Heart right ventricle (tissue), 16 donors: ENCODE data around the gene TGFB2. TPM values are rescaled to one million over a fixed set of nuclear protein-coding genes. Genes with fewer than 3 reads are reported as not detected.

ENCODE experiments used
- ATAC-seq, 8 donors: fragments of 200-7000 bp; cut with Tn5 transposase; one replicate each; pipeline ENCODE4 v1.9.1; 2020; ENCODE audit warnings: mild to moderate bottlenecking in 8 of 8, moderate library complexity in 8 of 8, moderate number of reproducible peaks in 1 of 8
- DNase-seq, 2 donors: peaks; one replicate each; pipeline ENCODE4 v3.0.0-alpha.2; 2020
- H3K27ac ChIP-seq, 10 donors: fragments of 200-600 bp; sonication (generic) in 2 of 10; one replicate each; pipeline versions ENCODE4 v1.5.0 to v1.8.0; 2020 to 2022; ENCODE audit warnings: mild to moderate bottlenecking in 3 of 10
- H3K27me3 ChIP-seq, 7 donors: fragments of 200-600 bp; one replicate each; pipeline ENCODE4 v1.8.0; 2021 to 2022; ENCODE audit warnings: mild to moderate bottlenecking in 2 of 7
- H3K36me3 ChIP-seq, 9 donors: fragments of 200-600 bp; sonication (generic) in 1 of 9; one replicate each; pipeline versions ENCODE4 v1.5.0 to v1.8.0; 2020 to 2022; ENCODE audit warnings: mild to moderate bottlenecking in 2 of 9
- H3K4me1 ChIP-seq, 9 donors: fragments of 200-600 bp; sonication (generic) in 1 of 9; one replicate each; pipeline versions ENCODE4 v1.5.0 to v1.8.0; 2020 to 2022; ENCODE audit warnings: mild to moderate bottlenecking in 4 of 9
- H3K4me3 ChIP-seq, 10 donors: fragments of 200-600 bp; sonication (generic) in 2 of 10; one replicate each; pipeline versions ENCODE4 v1.5.0 to v1.8.0; 2020 to 2022; ENCODE audit warnings: mild to moderate bottlenecking in 7 of 10, moderate library complexity in 2 of 10
- H3K9me3 ChIP-seq, 11 donors: fragments of 200-600 bp in 10 of 11; sonication (generic) in 2 of 11; one replicate each; pipeline versions ENCODE4 v1.5.0 to v1.8.0; 2013 to 2022; ENCODE audit warnings: mild to moderate bottlenecking in 2 of 11, control low read depth in 1 of 11, moderate library complexity in 1 of 11
- WGBS, 2 donors: extraction: QIAGEN DNeasy Blood & Tissue Kit; methylation state at CpG; one replicate each; pipeline ENCODE4 v1.1.7; 2013; ENCODE audit warnings: inconsistent platforms in 1 of 2; 5-methylcytosine and 5-hydroxymethylcytosine counted together
- intact Hi-C, 10 donors: fragments of 100-400 bp; cut with DNase I; formaldehyde crosslinking; loops; one replicate each; pipeline versions ENCODE4 v1.11.1 to v1.14.2; 2022
- polyA plus RNA-seq, 2 donors: library from polyadenylated mRNA; stranded (reverse); fragments of 200-250 nt; gene quantifications; one replicate each; pipeline ENCODE4 v1.2.3, GENCODE V29; 2013
- total RNA-seq, 10 donors: library from RNA; stranded (reverse); fragmentation: NEBNext Ultra II Directional in 3 of 10; extraction: Animal tissue kit (Norgen Biotek cat#: 25700) in 3 of 10; gene quantifications; one replicate each; pipeline versions ENCODE4 v1.2.1 to v1.2.4, GENCODE V29; 2021 to 2023
- TF ChIP-seq, protein P1 (sequence below), 9 donors: fragments of 200-600 bp; sonication (generic) in 2 of 9; IDR thresholded peaks; one replicate each; pipeline versions ENCODE4 v1.5.0 to v1.8.0; 2021 to 2022; ENCODE audit warnings: antibody characterized with exemption in 9 of 9, mild to moderate bottlenecking in 5 of 9, moderate library complexity in 1 of 9
- donor health status: Arrhythmogenic right ventricular cardiomyopathy.
- donor health status: ischemic (EF 13 %, LVEDD 7.1; RV severe dilation, severe dysfunction).
- donor health status: healthy with polysubstance abuse.
- donor health status: DM: no; HTN: yes; CAD: no.
- donor health status: DM: no; HTN: no; CAD: no.
- donor health status: ischemic (EF 25% LVEDD 6.9; RV normal size, moderate dysfunction).
- donor health status: ischemic (EF 25% LVEDD 5.7; RV mildly dilated, moderate dysfunction).
- donor health status: healthy.
- donor health status: DM: yes; HTN: yes; CAD: no.
- donor health status: Ischemic cardiomyopathy.
- donor health status: ischemic (EF 35%, LVEDD 5.7; RV mildly dilated, moderate dysfunction).
- donor health status: nonischemic (EF 11% LVEDD 7.7; RV severe dilation, severe dysfunction).
- donor health status: DM: yes; HTN: yes; CAD: no.
- donor health status: PGD.
- donor health status: ischemic (EF 29% LVEDD 5.4; RV normal size, mild dysfunction).
- donor health status: nonischemic (EF 23%, LVEDD 6.1; RV moderate dilation, normal function).

Gene TGFB2
- total and polyA plus RNA-seq, 12 donors, result 0.51 to 63.3 (median 4.8) TPM

DNA sequence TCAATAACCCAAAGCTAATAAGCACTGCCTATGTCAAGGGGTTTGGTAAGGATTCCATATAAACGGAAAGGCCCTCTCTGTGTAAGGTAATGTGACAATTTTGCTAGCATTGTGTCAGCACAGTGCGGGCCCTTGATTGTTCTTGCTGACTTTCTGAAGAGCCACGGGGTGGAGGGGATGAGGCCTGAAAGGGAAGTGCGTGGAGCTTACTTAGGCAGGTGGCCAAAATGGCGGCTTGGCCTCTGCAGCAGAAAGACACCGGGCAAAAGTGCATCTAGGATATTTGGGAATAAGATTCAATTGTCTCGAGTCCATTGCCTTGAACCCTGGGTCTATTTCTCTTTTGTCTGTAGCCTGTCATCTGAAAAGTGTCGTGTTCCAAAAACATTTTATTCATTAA is 114.3 kb downstream of the TGFB2 start:
- Histone ChIP-seq H3K36me3 (no peaks in the 10 kb centered on the region), H3K9me3 (no peaks in the 10 kb centered on the region), H3K4me1 (peaks cover 14 to 54% (median 47%) of the 10 kb centered on the region in 9 donors), H3K4me3 (peak overlapping the region in 1 of 10 donors; percentile 13), H3K27ac (peak overlapping the region; percentile 34 to 90 (median 74)), H3K27me3 (no peaks in the 10 kb centered on the region)
- DNase-seq (peak; percentile 37 to 66), ATAC-seq (peak; percentile 33 to 81 (median 62))
- intact Hi-C loops, result no loop called here
- TF ChIP-seq, protein P1, sequence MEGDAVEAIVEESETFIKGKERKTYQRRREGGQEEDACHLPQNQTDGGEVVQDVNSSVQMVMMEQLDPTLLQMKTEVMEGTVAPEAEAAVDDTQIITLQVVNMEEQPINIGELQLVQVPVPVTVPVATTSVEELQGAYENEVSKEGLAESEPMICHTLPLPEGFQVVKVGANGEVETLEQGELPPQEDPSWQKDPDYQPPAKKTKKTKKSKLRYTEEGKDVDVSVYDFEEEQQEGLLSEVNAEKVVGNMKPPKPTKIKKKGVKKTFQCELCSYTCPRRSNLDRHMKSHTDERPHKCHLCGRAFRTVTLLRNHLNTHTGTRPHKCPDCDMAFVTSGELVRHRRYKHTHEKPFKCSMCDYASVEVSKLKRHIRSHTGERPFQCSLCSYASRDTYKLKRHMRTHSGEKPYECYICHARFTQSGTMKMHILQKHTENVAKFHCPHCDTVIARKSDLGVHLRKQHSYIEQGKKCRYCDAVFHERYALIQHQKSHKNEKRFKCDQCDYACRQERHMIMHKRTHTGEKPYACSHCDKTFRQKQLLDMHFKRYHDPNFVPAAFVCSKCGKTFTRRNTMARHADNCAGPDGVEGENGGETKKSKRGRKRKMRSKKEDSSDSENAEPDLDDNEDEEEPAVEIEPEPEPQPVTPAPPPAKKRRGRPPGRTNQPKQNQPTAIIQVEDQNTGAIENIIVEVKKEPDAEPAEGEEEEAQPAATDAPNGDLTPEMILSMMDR (IDR thresholded peaks at IDR 0.05), result no peak
- 39 to 50% methylated on average over 8 of the region's 8 CpGs for WGBS, 2 donors

DNA sequence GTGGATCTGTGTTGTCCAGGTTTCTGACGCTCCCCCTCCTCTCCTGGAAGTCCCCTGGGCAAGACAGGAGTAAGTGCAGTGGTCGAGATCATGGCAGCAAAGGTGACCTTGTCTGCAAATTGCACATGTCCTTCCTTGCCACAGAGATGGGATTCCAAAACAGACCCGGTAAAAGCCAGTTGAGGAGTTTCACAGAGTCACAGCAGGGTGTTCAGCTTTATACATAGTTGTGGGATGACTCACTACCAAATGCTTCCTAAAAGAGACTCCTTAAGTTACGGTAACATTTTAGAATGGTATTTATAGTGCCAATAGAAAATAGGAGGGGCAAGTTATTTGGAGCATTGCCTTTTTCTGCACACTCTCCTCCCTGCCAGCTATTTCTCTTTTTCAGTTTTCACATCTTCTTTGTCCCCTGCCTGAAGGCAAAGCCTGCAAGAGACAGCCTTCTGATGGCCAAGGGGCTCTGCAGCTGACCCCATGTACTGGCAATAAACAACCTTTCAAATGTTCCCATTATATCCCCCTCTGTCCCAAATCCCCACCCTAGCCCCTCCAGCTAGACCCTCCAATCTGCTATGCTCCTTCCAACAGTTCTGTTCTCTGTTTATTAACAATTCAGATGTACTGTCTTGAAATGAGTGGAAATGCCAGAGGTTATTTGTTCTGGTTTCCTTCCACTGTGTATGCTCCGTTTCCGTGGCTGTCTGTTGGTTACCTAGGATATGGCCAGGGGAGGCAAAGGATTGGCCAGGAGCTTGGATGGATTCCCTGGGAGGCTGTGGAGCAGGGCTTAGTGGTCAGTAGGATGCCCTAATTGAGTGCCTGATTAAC is 115.0 kb downstream of the TGFB2 start:
- H3K36me3 ChIP-seq, result no peaks in the 10 kb centered on the region
- peaks cover 14 to 55% (median 47%) of the 10 kb centered on the region in 9 donors for H3K4me1 ChIP-seq
- H3K27ac ChIP-seq, result peak overlapping the region; percentile 34 to 90 (median 74)
- TF ChIP-seq, protein P1 (IDR thresholded peaks at IDR 0.05), result no peak
- H3K4me3 ChIP-seq, result peak overlapping the region in 5 of 10 donors; percentile 5 to 22 (median 13)
- DNase-seq (peak in 1 of 2 donors; percentile 60), ATAC-seq (peak; percentile 50 to 90 (median 88))
- no peaks in the 10 kb centered on the region for H3K9me3 ChIP-seq
- 6 to 10% methylated on average over 6 of the region's 6 CpGs for WGBS, 2 donors
- no peaks in the 10 kb centered on the region for H3K27me3 ChIP-seq
- intact Hi-C loops, result loop anchor here in 4 of 10 donors (5.0 to 10.0 kb wide), 4 partner anchors 105 to 715 kb away; partner anchors contain the start of genes TGFB2 (in 3 of the 4) and LYPLAL1 (in 1 of the 4)

DNA sequence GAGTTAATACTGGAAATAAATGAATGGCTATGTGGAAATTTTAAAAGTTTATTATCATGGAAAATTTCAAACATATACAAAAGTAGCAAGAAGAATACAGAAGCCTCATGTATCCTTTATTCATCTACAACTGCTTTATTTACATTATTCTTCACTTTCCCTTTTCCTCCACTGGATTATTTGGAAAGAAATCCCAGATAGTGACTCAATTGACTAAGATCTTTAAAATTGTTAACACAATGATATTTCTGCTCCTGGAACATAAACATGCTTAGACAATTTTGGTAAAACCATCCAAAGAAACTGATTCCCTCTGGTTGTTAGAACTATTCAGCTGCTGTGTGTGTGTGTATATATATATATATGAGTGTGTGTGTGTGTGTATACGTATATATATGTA is 116.2 kb downstream of the TGFB2 start:
- H3K36me3 ChIP-seq, result no peaks in the 10 kb centered on the region
- intact Hi-C loops, result loop anchor here in 4 of 10 donors (5.0 to 10.0 kb wide), 4 partner anchors 107 to 713 kb away; partner anchors contain the start of genes TGFB2 (in 3 of the 4) and LYPLAL1 (in 1 of the 4)
- peak overlapping the region in 2 of 10 donors; percentile 82 to 90 for H3K27ac ChIP-seq
- no peaks in the 10 kb centered on the region for H3K27me3 ChIP-seq
- no peak overlapping the region for H3K4me3 ChIP-seq
- TF ChIP-seq, protein P1 (IDR thresholded peaks at IDR 0.05), result no peak
- DNase-seq (no peak), ATAC-seq (no peak)
- H3K9me3 ChIP-seq, result no peaks in the 10 kb centered on the region
- peaks cover 14 to 58% (median 47%) of the 10 kb centered on the region in 9 donors for H3K4me1 ChIP-seq
- 83 to 91% methylated on average over 1 of the region's 1 CpG for WGBS, 2 donors

DNA sequence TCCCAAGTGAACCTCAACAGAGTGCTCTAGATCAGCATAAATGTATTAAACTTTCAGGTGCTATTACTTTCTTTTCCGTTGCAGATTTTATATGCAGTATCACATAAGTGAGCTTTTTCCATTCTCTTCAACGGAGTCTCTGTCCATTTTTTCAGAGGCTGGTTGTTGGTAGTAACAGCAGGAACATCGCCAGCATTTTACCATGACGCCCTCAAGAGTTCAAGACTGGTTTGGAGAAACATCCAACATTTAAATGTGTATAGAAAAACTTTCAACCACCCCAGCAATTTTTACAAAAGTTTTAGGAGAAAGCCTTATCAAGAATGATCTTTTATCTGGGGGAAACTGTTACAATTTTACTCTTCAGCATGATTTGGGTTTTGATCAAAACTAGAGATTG is 117.0 kb downstream of the TGFB2 start:
- H3K4me1 ChIP-seq, result peaks cover 14 to 66% (median 55%) of the 10 kb centered on the region in 9 donors
- DNase-seq (no peak), ATAC-seq (no peak)
- 76 to 81% methylated on average over 4 of the region's 4 CpGs for WGBS, 2 donors
- H3K4me3 ChIP-seq, result no peak overlapping the region
- H3K9me3 ChIP-seq, result no peaks in the 10 kb centered on the region
- H3K36me3 ChIP-seq, result no peaks in the 10 kb centered on the region
- no peaks in the 10 kb centered on the region for H3K27me3 ChIP-seq
- H3K27ac ChIP-seq, result peak overlapping the region in 7 of 10 donors; percentile 52 to 93 (median 82)
- TF ChIP-seq, protein P1 (IDR thresholded peaks at IDR 0.05), result no peak
- intact Hi-C loops, result loop anchor here in 4 of 10 donors (5.0 to 10.0 kb wide), 4 partner anchors 107 to 713 kb away; partner anchors contain the start of genes TGFB2 (in 3 of the 4) and LYPLAL1 (in 1 of the 4)
